T-cell (primary cell): ENCODE measurements around the gene EML2. TPM values are rescaled to one million over a fixed set of nuclear protein-coding genes. Genes with fewer than 3 reads are reported as not detected.

ENCODE experiments used
- ATAC-seq, 4 experiments: fragments of 200-7000 bp in 3 of 4; fragments of 150-1000 bp in 1 of 4; cut with Tn5 transposase; replicated peaks in 1 of 4; 1 replicate in 3 of 4; 2 replicates in 1 of 4; pipeline ENCODE4 v1.10.0; 2021; ENCODE audit warnings: moderate library complexity in 3 of 4, mild to moderate bottlenecking in 2 of 4, moderate number of reproducible peaks in 1 of 4
- CTCF ChIA-PET, 2 donors: fragments of 300-600 bp; sonication (Branson Sonifier 250); formaldehyde crosslinking; loops; one replicate each; lab custom pipeline; 2022; ENCODE audit warnings: antibody characterized with exemption in 2 of 2; lab: Charles Lee
- POLR2A ChIA-PET, 2 donors: fragments of 300-600 bp; sonication (Branson Sonifier 250); formaldehyde crosslinking; loops; one replicate each; lab custom pipeline; 2022; ENCODE audit warnings: antibody characterized with exemption in 2 of 2; lab: Charles Lee
- DNase-seq, 35 experiments: peaks; one replicate each; pipeline versions ENCODE4 v3.0.0 to v3.0.0-alpha.2; 2013 to 2023
- H3K27ac ChIP-seq: one replicate; pipeline ENCODE4 v1.5.1; 2013; ENCODE audit warnings: low read length
- H3K27me3 ChIP-seq, 2 experiments: replicated peaks in 1 of 2; 1 replicate in 1 of 2; 2 replicates in 1 of 2; pipeline versions ENCODE4 v1.6.1 to v1.7.0; 2013; ENCODE audit warnings: low read length in 1 of 2, mixed read lengths in 1 of 2; ENCODE audit not compliant: control insufficient read depth in 2 of 2, insufficient read depth in 2 of 2; ENCODE audit errors: extremely low read depth in 1 of 2
- H3K36me3 ChIP-seq, 2 donors: 1 replicate in 1 of 2; 2 replicates in 1 of 2; pipeline versions ENCODE4 v1.6.1 to v1.7.0; 2013; ENCODE audit warnings: low read length in 1 of 2; ENCODE audit not compliant: control insufficient read depth in 2 of 2, insufficient read depth in 1 of 2; ENCODE audit errors: extremely low read depth in 1 of 2
- H3K4me1 ChIP-seq, 2 experiments: 1 replicate in 1 of 2; 2 replicates in 1 of 2; pipeline versions ENCODE4 v1.6.1 to v1.7.0; 2013; ENCODE audit warnings: low read length in 2 of 2, mixed read lengths in 1 of 2; ENCODE audit not compliant: insufficient read depth in 2 of 2, control insufficient read depth in 1 of 2; ENCODE audit errors: extremely low read depth in 1 of 2
- H3K4me3 ChIP-seq, 2 donors: 1 replicate in 1 of 2; 2 replicates in 1 of 2; pipeline versions ENCODE4 v1.5.1 to v1.7.0; 2013; ENCODE audit warnings: mild to moderate bottlenecking in 2 of 2, low read length in 1 of 2, moderate library complexity in 1 of 2; ENCODE audit not compliant: control insufficient read depth in 1 of 2; ENCODE audit errors: extremely low read depth in 1 of 2
- H3K9me3 ChIP-seq: 2 replicates; pipeline ENCODE4 v1.7.0; 2013
- H3K27ac Mint-ChIP-seq, 2 donors: one replicate each; pipeline ENCODE4 v1.8.0; 2020 to 2021; ENCODE audit warnings: mild to moderate bottlenecking in 2 of 2, mixed read lengths in 2 of 2
- H3K27me3 Mint-ChIP-seq, 2 donors: one replicate each; pipeline ENCODE4 v1.8.0; 2021 to 2022; ENCODE audit warnings: mixed read lengths in 2 of 2
- H3K36me3 Mint-ChIP-seq: one replicate; pipeline ENCODE4 v1.8.0; 2021; ENCODE audit warnings: mixed read lengths
- H3K4me1 Mint-ChIP-seq, 3 donors: one replicate each; pipeline ENCODE4 v1.8.0; 2020 to 2022; ENCODE audit warnings: mixed read lengths in 3 of 3, mild to moderate bottlenecking in 1 of 3
- H3K4me3 Mint-ChIP-seq, 3 donors: one replicate each; pipeline ENCODE4 v1.8.0; 2020 to 2022; ENCODE audit warnings: mild to moderate bottlenecking in 3 of 3, mixed read lengths in 3 of 3, moderate library complexity in 3 of 3
- H3K9me3 Mint-ChIP-seq, 3 donors: one replicate each; pipeline ENCODE4 v1.8.0; 2020 to 2022; ENCODE audit warnings: mixed read lengths in 3 of 3
- WGBS: methylation state at CpG from one replicate; pipeline ENCODE4 v1.1.5; 2013; ENCODE audit warnings: missing lambda C conversion rate; ENCODE audit not compliant: insufficient coverage; 5-methylcytosine and 5-hydroxymethylcytosine counted together
- total RNA-seq, 35 experiments: library from RNA in 6 of 35; stranded (reverse) in 6 of 35; fragments of 120-200 nt in 1 of 35; gene quantifications; one replicate each; pipeline versions ENCODE4 v1.2.1 to v1.2.4 and lab custom pipeline; 2013 to 2026

EML2 gene
- total RNA-seq, 5 donors from 2014 or later (not counting 1 experiment from before 2014, with no cell fraction given), result 63.7 to 90.5 (median 74.1) TPM

DNA sequence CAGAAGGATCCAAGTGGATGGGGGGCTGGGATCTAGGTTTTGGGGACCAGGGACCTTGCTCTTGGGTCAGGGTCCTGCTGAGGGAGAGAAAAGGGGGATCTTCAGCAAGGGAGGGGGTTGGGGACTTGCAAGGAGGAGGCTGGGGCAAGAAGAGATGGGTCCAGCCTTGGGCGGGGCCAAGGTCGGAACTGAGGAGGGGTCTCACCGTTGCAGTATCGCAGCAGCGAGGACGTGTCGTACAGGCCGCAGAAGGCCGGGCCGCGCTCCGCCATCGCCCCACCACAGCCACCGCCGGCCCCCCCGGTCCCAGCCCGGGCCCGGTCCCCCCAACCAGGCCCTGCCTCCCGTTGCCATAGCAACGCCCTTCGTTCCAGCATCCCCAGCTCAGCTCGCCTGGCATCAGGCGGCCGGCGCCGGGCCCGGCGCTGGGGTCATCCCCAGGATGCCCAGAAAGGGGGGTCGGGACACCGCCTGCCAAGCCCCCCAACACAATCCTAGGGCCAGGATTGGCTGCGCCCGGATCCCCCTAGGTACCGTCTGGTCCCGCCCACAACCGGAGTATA is 6.0 kb upstream of the EML2 start:
- peak overlapping the region in 1 of 2 donors; percentile 36 for H3K27ac Mint-ChIP-seq

DNA sequence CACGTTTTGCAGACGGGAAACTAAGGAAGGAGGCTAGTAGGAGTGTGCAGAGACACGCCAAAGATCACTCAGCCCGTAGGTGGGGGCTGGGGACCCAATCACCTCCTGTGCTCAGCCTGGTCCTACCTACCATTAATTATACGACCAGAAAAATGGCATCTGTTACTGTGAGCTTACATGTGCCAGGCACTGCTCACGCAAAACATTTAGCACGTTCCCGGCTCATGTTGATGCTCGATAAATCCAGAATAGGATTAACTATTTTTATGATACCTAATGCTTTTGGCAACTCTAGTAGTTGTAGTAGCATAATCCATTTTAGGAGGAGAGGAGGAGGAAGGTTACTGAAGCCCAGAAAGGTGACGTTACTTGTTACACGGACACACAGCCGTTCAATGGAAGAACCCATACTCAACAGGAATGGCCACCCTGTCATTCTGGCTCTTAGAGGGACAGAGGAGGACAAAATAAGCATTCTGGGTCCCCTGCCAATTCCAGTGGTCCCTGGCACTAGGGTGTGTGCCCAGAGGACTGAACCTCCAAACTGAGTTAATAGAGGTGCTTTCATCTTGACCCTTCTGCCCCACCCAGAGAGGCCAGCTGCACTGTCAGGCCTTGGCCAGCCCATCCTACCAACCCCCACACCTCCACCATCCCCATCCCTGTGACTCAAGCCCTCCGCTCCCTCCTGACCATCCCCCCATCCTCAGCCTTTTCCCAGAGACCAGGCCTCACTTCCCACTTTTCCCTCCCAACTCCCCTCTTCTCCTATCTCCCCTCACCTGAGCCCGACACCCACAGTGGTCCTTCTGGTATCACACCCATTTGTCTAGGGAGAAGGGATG is 5.0 kb upstream of the EML2 start:
- ATAC-seq (no peak), DNase-seq (peak in 1 of 35 experiments; percentile 18)
- CTCF ChIA-PET, result interaction anchor here (0.7 to 1.6 kb wide), 4 partner anchors 38 to 205 kb away, joined by 3 to 5 read pairs (median 4); no protein-coding TSS in a partner anchor
- Histone ChIP-seq H3K4me3 (no peak overlapping the region), H3K27me3 (peaks cover 0 to 3% of the 10 kb centered on the region in 2 experiments), H3K9me3 (no peaks in the 10 kb centered on the region), H3K27ac (no peak overlapping the region), H3K36me3 (no peaks in the 10 kb centered on the region), H3K4me1 (peaks cover 9 to 64% of the 10 kb centered on the region in 2 experiments)
- WGBS, result 56% methylated on average over 8 of the region's 14 CpGs
- POLR2A ChIA-PET, result no interaction called here
- peaks cover 39 to 46% (median 45%) of the 10 kb centered on the region in 3 donors for H3K4me1 Mint-ChIP-seq
- H3K4me3 Mint-ChIP-seq, result peak overlapping the region in 1 of 3 donors; percentile 34
- H3K27me3 Mint-ChIP-seq, result peaks cover 0 to 4% of the 10 kb centered on the region in 2 donors
- no peaks in the 10 kb centered on the region for H3K9me3 Mint-ChIP-seq
- H3K36me3 Mint-ChIP-seq, result no peaks in the 10 kb centered on the region
- peak overlapping the region in 1 of 2 donors; percentile 19 for H3K27ac Mint-ChIP-seq

More for the DNA sequence above, 6.0 kb upstream of the EML2 start:
- H3K27ac ChIP-seq, result no peak overlapping the region
- no peaks in the 10 kb centered on the region for H3K36me3 ChIP-seq
- peaks cover 7 to 55% of the 10 kb centered on the region in 2 experiments for H3K4me1 ChIP-seq
- H3K4me3 Mint-ChIP-seq, result peak overlapping the region; percentile 73 to 78 (median 75)
- peaks cover 36 to 45% (median 42%) of the 10 kb centered on the region in 3 donors for H3K4me1 Mint-ChIP-seq
- H3K27me3 Mint-ChIP-seq, result peaks cover 0 to 4% of the 10 kb centered on the region in 2 donors
- WGBS, result 20% methylated on average over 25 of the region's 35 CpGs
- H3K9me3 Mint-ChIP-seq, result no peaks in the 10 kb centered on the region
- DNase-seq, result peak in 1 of 35 experiments; percentile 30
- ChIA-PET CTCF (interaction anchor here in 1 of 2 donors (0.6 to 1.8 kb wide), 8 partner anchors 18 to 206 kb away, joined by 3 to 6 read pairs (median 3); partner anchors contain the start of genes GIPR and QPCTL), POLR2A (interaction anchor here in 1 of 2 donors (1.0 to 1.6 kb wide), 2 partner anchors 23 to 178 kb away, joined by 3 read pairs; partner anchors contain the start of gene GIPR)
- no peaks in the 10 kb centered on the region for H3K9me3 ChIP-seq
- H3K36me3 Mint-ChIP-seq, result no peaks in the 10 kb centered on the region
- peak overlapping the region; percentile 46 to 47 for H3K4me3 ChIP-seq
- peak in 1 of 4 experiments; percentile 0 for ATAC-seq
- peaks cover 0 to 6% of the 10 kb centered on the region in 2 experiments for H3K27me3 ChIP-seq

GRCh38 chr19:45643024-45643926 is 4.1 kb upstream of the EML2 start:
- CTCF ChIA-PET, result interaction anchor here (0.7 to 1.6 kb wide), 9 partner anchors 33 to 473 kb away, joined by 3 to 5 read pairs (median 3); no protein-coding TSS in a partner anchor
- Histone ChIP-seq H3K4me1 (peaks cover 9 to 72% of the 10 kb centered on the region in 2 experiments), H3K27ac (peak overlapping the region; percentile 95), H3K9me3 (no peaks in the 10 kb centered on the region), H3K27me3 (peaks cover 0 to 3% of the 10 kb centered on the region in 2 experiments), H3K36me3 (no peaks in the 10 kb centered on the region), H3K4me3 (peak overlapping the region; percentile 52 to 59)
- peak overlapping the region; percentile 74 to 88 for H3K27ac Mint-ChIP-seq
- peaks cover 46 to 54% (median 51%) of the 10 kb centered on the region in 3 donors for H3K4me1 Mint-ChIP-seq
- H3K9me3 Mint-ChIP-seq, result no peaks in the 10 kb centered on the region
- H3K27me3 Mint-ChIP-seq, result peaks cover 0 to 4% of the 10 kb centered on the region in 2 donors
- DNase-seq, result peak; percentile 71 to 93 (median 85)
- H3K4me3 Mint-ChIP-seq, result peak overlapping the region; percentile 63 to 95 (median 69)
- H3K36me3 Mint-ChIP-seq, result no peaks in the 10 kb centered on the region
- POLR2A ChIA-PET, result interaction anchor here in 1 of 2 donors (0.5 kb wide), 1 partner anchor 92 kb away, joined by 3 read pairs; no protein-coding TSS in a partner anchor
- 18% methylated on average over 31 of the region's 39 CpGs for WGBS
- peak; percentile 25 to 56 (median 33) for ATAC-seq

- Mint-ChIP-seq H3K27me3 (peaks cover 0 to 4% of the 10 kb centered on the region in 2 donors), H3K9me3 (no peaks in the 10 kb centered on the region), H3K27ac (peak overlapping the region; percentile 91 to 93), H3K4me1 (peaks cover 49 to 55% (median 52%) of the 10 kb centered on the region in 3 donors), H3K36me3 (peaks cover 2% of the 10 kb centered on the region), H3K4me3 (peak overlapping the region; percentile 82 to 95 (median 83))
- Histone ChIP-seq H3K27me3 (peaks cover 0 to 3% of the 10 kb centered on the region in 2 experiments), H3K36me3 (no peaks in the 10 kb centered on the region), H3K4me3 (peak overlapping the region; percentile 52 to 59), H3K4me1 (peaks cover 9 to 76% of the 10 kb centered on the region in 2 experiments), H3K9me3 (no peaks in the 10 kb centered on the region), H3K27ac (peak overlapping the region; percentile 95)
- DNase-seq (peak; percentile 10 to 74 (median 44)), ATAC-seq (peak in 3 of 4 experiments; percentile 10 to 35 (median 21))
- ChIA-PET CTCF (interaction anchor here in 1 of 2 donors (0.6 to 1.8 kb wide), 11 partner anchors 10 to 163 kb away, joined by 3 to 6 read pairs (median 4); partner anchors contain the start of genes QPCTL and SNRPD2), POLR2A (interaction anchor here (0.8 to 1.0 kb wide), 2 partner anchors 70 to 173 kb away, joined by 3 to 4 read pairs; partner anchors contain the start of gene FOSB (in 1 of the 2))
- WGBS, result under 1% methylated on average over 29 of the region's 40 CpGs
These were observed 2.3 kb upstream of the EML2 start for GRCh38 chr19:45641274-45642105.

DNA sequence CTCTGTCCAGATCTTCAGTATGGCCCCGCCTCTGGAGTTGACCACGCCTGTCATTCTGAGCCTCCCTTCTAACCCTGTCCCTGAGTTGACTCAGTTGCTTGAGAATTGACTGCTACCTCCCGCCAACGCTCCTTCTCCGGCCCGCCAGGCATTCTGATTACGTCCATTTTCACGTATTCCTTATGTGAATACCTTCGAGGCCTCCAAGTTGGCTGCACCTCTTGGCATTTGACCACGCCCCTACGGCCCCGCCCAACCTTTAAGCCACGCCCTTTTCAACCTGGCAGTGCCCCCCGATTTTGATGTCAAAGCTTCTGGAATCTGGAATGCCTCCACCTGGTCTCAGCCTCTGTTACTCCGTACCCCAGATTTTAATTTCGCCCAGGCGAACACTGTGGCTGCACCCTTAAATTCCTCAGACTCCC is 1.7 kb upstream of the EML2 start:
- no peaks in the 10 kb centered on the region for H3K36me3 ChIP-seq
- H3K9me3 ChIP-seq, result no peaks in the 10 kb centered on the region
- 58% methylated on average over 17 of the region's 17 CpGs for WGBS
- peak overlapping the region; percentile 95 for H3K27ac ChIP-seq
- peaks cover 43 to 49% (median 46%) of the 10 kb centered on the region in 3 donors for H3K4me1 Mint-ChIP-seq
- peaks cover 0 to under 1% of the 10 kb centered on the region in 2 experiments for H3K27me3 ChIP-seq
- ChIA-PET CTCF (interaction anchor here (0.6 to 1.8 kb wide), 3 partner anchors 37 to 464 kb away, joined by 3 to 6 read pairs (median 5); no protein-coding TSS in a partner anchor), POLR2A (no interaction called here)
- ATAC-seq (no peak), DNase-seq (peak in 14 of 35 experiments; percentile 4 to 46 (median 18))
- no peaks in the 10 kb centered on the region for H3K9me3 Mint-ChIP-seq
- H3K4me3 Mint-ChIP-seq, result peak overlapping the region; percentile 82 to 95 (median 83)
- peak overlapping the region in 1 of 2 donors; percentile 59 for H3K4me3 ChIP-seq
- peaks cover 9 to 69% of the 10 kb centered on the region in 2 experiments for H3K4me1 ChIP-seq
- peak overlapping the region; percentile 91 to 93 for H3K27ac Mint-ChIP-seq
- peaks cover 6% of the 10 kb centered on the region for H3K36me3 Mint-ChIP-seq
- no peaks in the 10 kb centered on the region for H3K27me3 Mint-ChIP-seq
